Type B pancreatic cell (in vitro differentiated cells): ENCODE data around the gene TOX3. TPM values are rescaled to one million over a fixed set of nuclear protein-coding genes. Genes with fewer than 3 reads are reported as not detected.

Experiments
- DNase-seq: peaks from one replicate; pipeline ENCODE4 v3.0.0; 2021; ENCODE audit warnings: mixed read lengths; ENCODE audit not compliant: unreplicated experiment; ENCODE audit errors: extremely low spot score
- H3K27ac Mint-ChIP-seq: 2 replicates; pipeline ENCODE4 v1.8.0; 2021; ENCODE audit warnings: mild to moderate bottlenecking, mixed read lengths
- H3K27me3 Mint-ChIP-seq: 2 replicates; pipeline ENCODE4 v1.8.0; 2021; ENCODE audit warnings: mixed read lengths
- H3K36me3 Mint-ChIP-seq: 2 replicates; pipeline ENCODE4 v1.8.0; 2021; ENCODE audit warnings: mixed read lengths
- H3K4me1 Mint-ChIP-seq: one replicate; pipeline ENCODE4 v1.8.0; 2021; ENCODE audit warnings: mixed read lengths; ENCODE audit not compliant: unreplicated experiment
- H3K4me3 Mint-ChIP-seq: 2 replicates; pipeline ENCODE4 v1.8.0; 2021; ENCODE audit warnings: mild to moderate bottlenecking, mixed read lengths
- H3K9me3 Mint-ChIP-seq: 2 replicates; pipeline ENCODE4 v1.8.0; 2021; ENCODE audit warnings: mixed read lengths
- total RNA-seq: library from RNA; stranded (reverse); gene quantifications from 2 replicates; pipeline ENCODE4 v1.2.1, GENCODE V29; 2021; ENCODE audit warnings: low replicate concordance
- TF ChIP-seq, protein P1 (sequence below): fragments of 200-600 bp; sonication (generic); conservative IDR thresholded peaks from 2 replicates; pipeline ENCODE4 v1.5.0; 2021; ENCODE audit warnings: antibody characterized with exemption, mild to moderate bottlenecking

TOX3 gene
- total RNA-seq, 1 donor from 2014 or later, result 18.4 TPM

DNA sequence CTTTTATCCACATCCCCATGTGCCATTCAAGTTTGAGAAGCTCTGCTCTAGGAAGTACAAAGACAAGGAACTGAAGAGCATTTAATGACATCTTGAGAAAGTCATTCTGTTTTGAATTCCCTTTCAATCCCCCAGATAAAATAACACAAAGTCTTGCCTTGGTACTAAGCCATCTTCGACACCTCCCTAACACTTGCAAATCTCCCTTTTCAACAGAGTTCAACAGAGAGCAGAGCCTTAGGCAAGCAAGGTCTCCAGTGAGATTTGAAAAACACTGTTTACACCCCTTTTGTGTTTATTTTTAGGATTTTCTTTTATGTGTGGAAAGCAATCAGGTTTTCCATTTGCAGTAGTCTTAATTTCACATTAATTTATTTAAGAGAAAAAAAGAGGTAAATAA lies 13.6 kb downstream of the TOX3 start:
- no peaks in the 10 kb centered on the region for H3K36me3 Mint-ChIP-seq
- no peaks in the 10 kb centered on the region for H3K9me3 Mint-ChIP-seq
- no peak for DNase-seq
- H3K4me3 Mint-ChIP-seq, result no peak overlapping the region
- H3K27me3 Mint-ChIP-seq, result peaks cover 3% of the 10 kb centered on the region
- H3K27ac Mint-ChIP-seq, result no peak overlapping the region
- TF ChIP-seq, protein P1, sequence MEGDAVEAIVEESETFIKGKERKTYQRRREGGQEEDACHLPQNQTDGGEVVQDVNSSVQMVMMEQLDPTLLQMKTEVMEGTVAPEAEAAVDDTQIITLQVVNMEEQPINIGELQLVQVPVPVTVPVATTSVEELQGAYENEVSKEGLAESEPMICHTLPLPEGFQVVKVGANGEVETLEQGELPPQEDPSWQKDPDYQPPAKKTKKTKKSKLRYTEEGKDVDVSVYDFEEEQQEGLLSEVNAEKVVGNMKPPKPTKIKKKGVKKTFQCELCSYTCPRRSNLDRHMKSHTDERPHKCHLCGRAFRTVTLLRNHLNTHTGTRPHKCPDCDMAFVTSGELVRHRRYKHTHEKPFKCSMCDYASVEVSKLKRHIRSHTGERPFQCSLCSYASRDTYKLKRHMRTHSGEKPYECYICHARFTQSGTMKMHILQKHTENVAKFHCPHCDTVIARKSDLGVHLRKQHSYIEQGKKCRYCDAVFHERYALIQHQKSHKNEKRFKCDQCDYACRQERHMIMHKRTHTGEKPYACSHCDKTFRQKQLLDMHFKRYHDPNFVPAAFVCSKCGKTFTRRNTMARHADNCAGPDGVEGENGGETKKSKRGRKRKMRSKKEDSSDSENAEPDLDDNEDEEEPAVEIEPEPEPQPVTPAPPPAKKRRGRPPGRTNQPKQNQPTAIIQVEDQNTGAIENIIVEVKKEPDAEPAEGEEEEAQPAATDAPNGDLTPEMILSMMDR, result no peak
- peaks cover under 1% of the 10 kb centered on the region for H3K4me1 Mint-ChIP-seq

DNA sequence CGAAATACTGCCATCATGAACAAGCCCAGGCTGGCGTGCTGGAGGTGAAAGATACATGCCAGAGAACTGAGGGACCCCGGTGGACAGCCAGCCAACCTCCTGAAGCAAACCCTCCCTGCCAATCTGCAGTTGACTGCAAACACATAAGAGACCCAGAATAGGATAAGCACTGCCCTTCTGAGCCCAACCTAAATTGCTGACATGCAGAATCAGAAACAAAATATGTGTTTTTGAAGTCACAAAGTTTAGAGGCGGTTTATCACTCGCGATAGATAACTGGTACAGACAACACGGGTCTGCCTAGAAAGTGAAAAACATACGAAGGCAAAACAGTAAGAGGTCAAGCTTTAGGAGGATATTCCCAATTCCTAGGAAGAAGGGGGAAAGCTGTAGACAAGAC lies 14.6 kb downstream of the TOX3 start:
- no peak for DNase-seq
- Mint-ChIP-seq H3K36me3 (no peaks in the 10 kb centered on the region), H3K9me3 (no peaks in the 10 kb centered on the region), H3K4me1 (peaks cover 4% of the 10 kb centered on the region), H3K27ac (no peak overlapping the region), H3K27me3 (peaks cover 4% of the 10 kb centered on the region), H3K4me3 (no peak overlapping the region)
- TF ChIP-seq, protein P1, result no peak

DNA sequence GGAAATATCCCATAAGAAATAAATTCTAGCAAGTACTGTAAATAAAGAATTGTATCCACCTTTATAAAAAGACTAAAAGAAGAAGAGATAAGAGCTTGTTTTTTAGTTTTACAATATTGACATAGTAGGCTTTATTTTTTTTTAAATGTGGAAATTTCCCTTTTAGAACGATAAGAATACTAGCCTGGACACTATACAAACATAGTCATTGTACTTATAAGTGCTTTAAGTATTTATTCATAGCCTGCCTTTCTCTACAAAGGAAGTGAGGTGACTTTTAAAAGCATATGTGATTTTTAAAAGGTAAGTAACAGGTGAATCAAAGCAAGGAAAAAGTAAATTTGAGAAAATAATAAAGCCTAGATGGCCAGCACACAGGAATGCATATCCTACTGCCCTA lies 17.7 kb downstream of the TOX3 start:
- Mint-ChIP-seq H3K27ac (no peak overlapping the region), H3K9me3 (no peaks in the 10 kb centered on the region), H3K27me3 (peaks cover 7% of the 10 kb centered on the region), H3K4me1 (peaks cover 4% of the 10 kb centered on the region), H3K36me3 (no peaks in the 10 kb centered on the region), H3K4me3 (no peak overlapping the region)
- TF ChIP-seq, protein P1, result no peak
- DNase-seq, result no peak

DNA sequence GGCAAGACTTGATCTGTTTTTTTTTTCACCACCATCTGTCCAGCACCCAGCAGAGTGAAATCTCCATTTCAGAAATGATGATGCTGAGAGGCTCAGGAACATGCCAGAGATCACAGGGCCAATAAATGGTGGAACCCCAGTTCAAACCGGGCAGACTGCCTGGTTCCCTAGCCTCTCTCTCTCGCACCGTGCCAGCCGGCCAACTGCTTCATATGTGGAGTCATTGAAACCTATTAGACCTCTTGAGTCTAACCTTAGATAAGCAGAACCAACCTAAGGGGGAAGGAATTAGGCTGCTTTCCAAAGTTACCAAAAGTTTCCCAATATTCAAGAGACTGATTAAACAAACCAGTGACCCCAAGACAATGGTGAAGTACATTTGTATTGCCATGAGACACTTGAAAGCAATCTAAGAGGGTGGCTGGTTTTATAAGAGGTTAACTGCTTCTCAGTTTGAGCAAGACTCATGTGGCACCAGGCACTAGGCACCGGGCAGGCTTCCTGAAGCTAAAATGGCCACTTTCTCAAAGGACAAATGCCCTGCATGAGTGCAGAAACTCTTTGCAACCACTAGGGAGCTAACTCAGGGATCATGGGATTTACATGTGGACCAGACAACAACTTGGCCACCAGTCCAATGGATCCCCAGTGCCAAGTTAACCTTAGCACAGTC lies 18.4 kb downstream of the TOX3 start:
- TF ChIP-seq, protein P1, result peak; percentile 49
- H3K36me3 Mint-ChIP-seq, result no peaks in the 10 kb centered on the region
- no peak overlapping the region for H3K4me3 Mint-ChIP-seq
- no peaks in the 10 kb centered on the region for H3K9me3 Mint-ChIP-seq
- peaks cover 7% of the 10 kb centered on the region for H3K27me3 Mint-ChIP-seq
- peaks cover 4% of the 10 kb centered on the region for H3K4me1 Mint-ChIP-seq
- H3K27ac Mint-ChIP-seq, result no peak overlapping the region
- no peak for DNase-seq

DNA sequence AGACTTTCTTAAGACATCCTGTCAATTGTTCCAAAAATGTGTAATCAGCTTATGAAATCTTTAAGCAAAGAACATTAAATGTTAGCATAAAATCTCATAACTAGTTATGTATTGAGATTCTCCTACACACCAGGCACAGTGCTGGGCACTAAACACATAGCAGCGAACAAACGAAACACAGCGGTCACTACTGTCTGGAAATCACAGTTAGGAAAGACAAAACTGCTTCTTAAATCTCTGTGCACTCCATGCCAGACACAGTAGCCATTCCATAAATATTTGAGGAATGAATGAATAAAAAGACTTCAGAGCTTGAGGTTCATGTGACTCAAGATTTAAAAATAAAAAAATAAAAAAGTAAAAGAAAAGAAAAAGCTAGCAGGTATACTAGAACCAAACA lies 20.1 kb downstream of the TOX3 start:
- Mint-ChIP-seq H3K27me3 (peaks cover 7% of the 10 kb centered on the region), H3K36me3 (peaks cover 4% of the 10 kb centered on the region), H3K27ac (no peak overlapping the region), H3K9me3 (no peaks in the 10 kb centered on the region), H3K4me1 (peaks cover 4% of the 10 kb centered on the region), H3K4me3 (no peak overlapping the region)
- DNase-seq, result no peak
- TF ChIP-seq, protein P1, result no peak
